RWPE2 (cell line): ENCODE results near the gene PTPN2.

Experiments
- ATAC-seq: fragments of 200-7000 bp; cut with Tn5 transposase; 3 replicates; pipeline ENCODE4 v1.9.1; 2021; ENCODE audit warnings: low read depth
- DNase-seq: peaks from one replicate; pipeline ENCODE4 v3.0.0-alpha.2; 2020; ENCODE audit warnings: low spot score
- H3K27ac ChIP-seq: fragments of 450-650 bp; 2 replicates; pipeline ENCODE4 v1.5.1; 2017; ENCODE audit warnings: mild to moderate bottlenecking; ENCODE audit not compliant: poor library complexity, severe bottlenecking
- H3K27me3 ChIP-seq: fragments of 250-450 bp; sonication (Bioruptor Pico); 2 replicates; pipeline ENCODE4 v1.5.1; 2021; ENCODE audit warnings: mild to moderate bottlenecking, moderate library complexity; ENCODE audit not compliant: insufficient read depth, poor library complexity, severe bottlenecking
- H3K36me3 ChIP-seq: fragments of 250-450 bp; sonication (Bioruptor Pico); 2 replicates; pipeline ENCODE4 v1.5.1; 2020; ENCODE audit warnings: low read depth, mild to moderate bottlenecking, moderate library complexity
- H3K4me1 ChIP-seq: fragments of 250-450 bp; sonication (Bioruptor Pico); 2 replicates; pipeline ENCODE4 v1.5.1; 2021; ENCODE audit warnings: mild to moderate bottlenecking, moderate library complexity; ENCODE audit not compliant: insufficient read depth, poor library complexity, severe bottlenecking
- H3K4me3 ChIP-seq: fragments of 250-450 bp; sonication (Bioruptor Pico); 2 replicates; pipeline ENCODE4 v1.5.1; 2021; ENCODE audit warnings: mild to moderate bottlenecking, moderate library complexity; ENCODE audit not compliant: severe bottlenecking
- H3K9me3 ChIP-seq: fragments of 250-450 bp; sonication (Bioruptor Pico); 2 replicates; pipeline ENCODE4 v1.5.1; 2021; ENCODE audit warnings: mild to moderate bottlenecking, moderate library complexity; ENCODE audit not compliant: severe bottlenecking
- CTCF ChIP-seq: fragments of 450-650 bp; IDR thresholded peaks from one replicate; pipeline ENCODE4 v1.5.1; 2017; ENCODE audit warnings: mild to moderate bottlenecking, moderate library complexity; ENCODE audit not compliant: poor library complexity, severe bottlenecking

PTPN2 gene

GRCh38 chr18:12748671-12749070, 135.4 kb downstream of the PTPN2 start:
- Histone ChIP-seq H3K27me3 (no peaks in the 10 kb centered on the region), H3K27ac (no peak overlapping the region), H3K36me3 (no peaks in the 10 kb centered on the region), H3K4me3 (no peak overlapping the region), H3K4me1 (peaks cover 5% of the 10 kb centered on the region), H3K9me3 (no peaks in the 10 kb centered on the region)
- TF ChIP-seq CTCF, result no peak
- DNase-seq (no peak), ATAC-seq (no peak)

- no peak overlapping the region for H3K27ac ChIP-seq
- DNase-seq (no peak), ATAC-seq (no peak)
- no peaks in the 10 kb centered on the region for H3K9me3 ChIP-seq
- no peaks in the 10 kb centered on the region for H3K36me3 ChIP-seq
- H3K27me3 ChIP-seq, result no peaks in the 10 kb centered on the region
- H3K4me1 ChIP-seq, result peaks cover 9% of the 10 kb centered on the region
- TF ChIP-seq CTCF, result no peak
- H3K4me3 ChIP-seq, result no peak overlapping the region
These were observed 136.3 kb downstream of the PTPN2 start for GRCh38 chr18:12747530-12748315.

GRCh38 chr18:12745095-12745795, 138.8 kb downstream of the PTPN2 start:
- H3K27ac ChIP-seq, result no peak overlapping the region

GRCh38 chr18:12744103-12744502, 139.9 kb downstream of the PTPN2 start:
- DNase-seq, result no peak
- Histone ChIP-seq H3K27ac (no peak overlapping the region), H3K9me3 (peaks cover 3% of the 10 kb centered on the region), H3K36me3 (no peaks in the 10 kb centered on the region), H3K27me3 (no peaks in the 10 kb centered on the region), H3K4me3 (no peak overlapping the region), H3K4me1 (peaks cover 28% of the 10 kb centered on the region)
- peak; percentile 83 for TF ChIP-seq CTCF
- ATAC-seq, result peak; percentile 49

More at GRCh38 chr18:12745095-12745795, 138.8 kb downstream of the PTPN2 start:
- Histone ChIP-seq H3K36me3 (no peaks in the 10 kb centered on the region), H3K4me1 (peaks cover 28% of the 10 kb centered on the region), H3K27me3 (no peaks in the 10 kb centered on the region), H3K4me3 (no peak overlapping the region), H3K9me3 (peaks cover 3% of the 10 kb centered on the region)
- DNase-seq (no peak), ATAC-seq (no peak)
- TF ChIP-seq CTCF, result no peak

- no peaks in the 10 kb centered on the region for H3K27me3 ChIP-seq
- H3K4me1 ChIP-seq, result peaks cover 28% of the 10 kb centered on the region
- no peak for TF ChIP-seq CTCF
- ATAC-seq, result peak; percentile 73
- no peaks in the 10 kb centered on the region for H3K36me3 ChIP-seq
- H3K4me3 ChIP-seq, result no peak overlapping the region
- H3K27ac ChIP-seq, result peak overlapping the region; percentile 89
- peaks cover 3% of the 10 kb centered on the region for H3K9me3 ChIP-seq
- DNase-seq, result no peak
These were observed 141.6 kb downstream of the PTPN2 start for GRCh38 chr18:12742453-12742852.
